ENCODE measurements around the gene PRKCA. TPM values are rescaled to one million over a fixed set of nuclear protein-coding genes. Genes with fewer than 3 reads are reported as not detected.

PRKCA gene
- total and polyA plus RNA-seq, 2 of the 13 experiments (the other 11 are each of a cell fraction or from before 2014, with no cell fraction given): 18.5 to 21.5 TPM

DNA sequence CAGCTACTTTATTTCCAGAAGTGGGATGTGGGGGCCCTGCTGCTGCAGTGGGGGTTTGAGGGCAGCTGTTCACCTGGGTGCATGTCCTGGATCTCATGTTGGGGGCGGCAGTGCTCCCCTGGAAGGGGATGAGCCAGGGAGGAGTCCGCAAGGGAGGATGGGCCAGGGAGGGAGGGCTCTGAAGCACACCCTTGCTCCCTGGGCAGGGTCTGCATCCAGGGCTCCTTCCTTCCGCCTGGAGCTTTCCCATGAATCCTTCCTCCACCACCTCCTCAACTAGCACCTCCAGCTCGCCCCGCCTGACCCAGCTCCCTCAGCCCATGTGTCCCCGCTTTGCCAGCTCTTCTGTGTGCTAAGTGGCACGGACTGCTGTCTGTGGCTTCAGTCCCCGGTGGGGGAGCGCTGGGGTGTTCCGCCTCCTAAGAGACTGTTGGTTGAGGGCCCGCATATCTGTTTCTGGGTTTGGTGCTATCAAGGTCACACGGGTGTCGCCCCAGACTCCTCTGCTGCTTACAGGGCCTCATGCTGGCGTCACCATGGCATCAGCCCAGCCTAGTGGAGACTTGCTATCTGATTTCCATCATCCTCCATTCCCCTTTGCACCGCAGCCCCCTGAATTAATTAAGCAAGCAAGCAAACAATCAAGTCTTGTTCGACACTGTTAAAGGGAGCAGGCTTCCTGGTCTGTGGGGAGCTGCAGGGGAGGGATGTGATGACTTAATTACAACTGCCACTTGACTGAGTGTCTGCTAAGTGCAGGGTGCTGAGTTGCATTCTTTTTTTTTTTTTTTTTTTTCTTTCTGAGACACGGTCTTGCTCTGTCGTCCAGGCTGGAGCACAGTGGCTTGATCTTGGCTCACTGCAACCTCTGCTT, 71.8 kb downstream of the PRKCA start:
- CTCF ChIA-PET (ENCODE audit: low intra/inter-chr PET ratio, low total read pairs): no interaction called here

More for the DNA sequence above, 71.8 kb downstream of the PRKCA start:
- Histone ChIP-seq H3K4me2 (ENCODE audit: low read depth, low read length) (no peak overlapping the region), H3K27me3 (ENCODE audit: control insufficient read depth in 1 of 2, insufficient read depth in 2 of 2, low read length in 2 of 2) (no peaks in the 10 kb centered on the region), H4K20me1 (ENCODE audit: insufficient read depth, low read length) (no peaks in the 10 kb centered on the region), H2AFZ (ENCODE audit: low read length) (no peak overlapping the region), H3K4me1 (ENCODE audit: insufficient read depth, low read length) (peaks cover 21% of the 10 kb centered on the region), H3K79me2 (ENCODE audit: insufficient read depth, low read length) (peaks cover 4% of the 10 kb centered on the region), H3K9ac (ENCODE audit: insufficient read depth, low read depth, low read length) (no peak overlapping the region), H3K9me3 (ENCODE audit: low read length) (no peaks in the 10 kb centered on the region), H3K36me3 (replicated peaks in 1 of 2; ENCODE audit: control insufficient read depth in 1 of 2, insufficient read depth in 2 of 2, low read length in 2 of 2) (no peaks in the 10 kb centered on the region; a peak in 1 of 5 replicates), H3K27ac (ENCODE audit: extremely low read length, insufficient read depth, low read length) (no peak overlapping the region), H3K4me3 (replicated peaks in 1 of 3; ENCODE audit: insufficient read depth in 1 of 3, low read depth in 2 of 3, low read length in 3 of 3) (no peak overlapping the region)
- FAIRE-seq (no peak), DNase-seq (ENCODE audit: low spot score) (no peak), ATAC-seq (no peak)
- TF ChIP-seq PLRG1 (conservative IDR thresholded peaks at IDR 0.05) (no peak), ZNF263 (CRISPR knock-in tag; IDR thresholded peaks at IDR 0.05) (peak; percentile 86)
- TF ChIP-seq, protein P1, sequence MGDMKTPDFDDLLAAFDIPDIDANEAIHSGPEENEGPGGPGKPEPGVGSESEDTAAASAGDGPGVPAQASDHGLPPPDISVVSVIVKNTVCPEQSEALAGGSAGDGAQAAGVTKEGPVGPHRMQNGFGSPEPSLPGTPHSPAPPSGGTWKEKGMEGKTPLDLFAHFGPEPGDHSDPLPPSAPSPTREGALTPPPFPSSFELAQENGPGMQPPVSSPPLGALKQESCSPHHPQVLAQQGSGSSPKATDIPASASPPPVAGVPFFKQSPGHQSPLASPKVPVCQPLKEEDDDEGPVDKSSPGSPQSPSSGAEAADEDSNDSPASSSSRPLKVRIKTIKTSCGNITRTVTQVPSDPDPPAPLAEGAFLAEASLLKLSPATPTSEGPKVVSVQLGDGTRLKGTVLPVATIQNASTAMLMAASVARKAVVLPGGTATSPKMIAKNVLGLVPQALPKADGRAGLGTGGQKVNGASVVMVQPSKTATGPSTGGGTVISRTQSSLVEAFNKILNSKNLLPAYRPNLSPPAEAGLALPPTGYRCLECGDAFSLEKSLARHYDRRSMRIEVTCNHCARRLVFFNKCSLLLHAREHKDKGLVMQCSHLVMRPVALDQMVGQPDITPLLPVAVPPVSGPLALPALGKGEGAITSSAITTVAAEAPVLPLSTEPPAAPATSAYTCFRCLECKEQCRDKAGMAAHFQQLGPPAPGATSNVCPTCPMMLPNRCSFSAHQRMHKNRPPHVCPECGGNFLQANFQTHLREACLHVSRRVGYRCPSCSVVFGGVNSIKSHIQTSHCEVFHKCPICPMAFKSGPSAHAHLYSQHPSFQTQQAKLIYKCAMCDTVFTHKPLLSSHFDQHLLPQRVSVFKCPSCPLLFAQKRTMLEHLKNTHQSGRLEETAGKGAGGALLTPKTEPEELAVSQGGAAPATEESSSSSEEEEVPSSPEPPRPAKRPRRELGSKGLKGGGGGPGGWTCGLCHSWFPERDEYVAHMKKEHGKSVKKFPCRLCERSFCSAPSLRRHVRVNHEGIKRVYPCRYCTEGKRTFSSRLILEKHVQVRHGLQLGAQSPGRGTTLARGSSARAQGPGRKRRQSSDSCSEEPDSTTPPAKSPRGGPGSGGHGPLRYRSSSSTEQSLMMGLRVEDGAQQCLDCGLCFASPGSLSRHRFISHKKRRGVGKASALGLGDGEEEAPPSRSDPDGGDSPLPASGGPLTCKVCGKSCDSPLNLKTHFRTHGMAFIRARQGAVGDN (CRISPR knock-in tag; IDR thresholded peaks at IDR 0.05): peak; percentile 25; the same call in 1 of the 2 replicates
- intact Hi-C loops (cut with micrococcal nuclease; ENCODE audit: unreplicated experiment): no loop called here
- no TSS peak for BruUV-seq (replicated peaks)
- 93% methylated on average over 18 of the region's 18 CpGs for WGBS (ENCODE audit: low lambda C conversion rate)
- POLR2A ChIA-PET: no interaction called here
- in situ Hi-C loops (cut with HindIII; ENCODE audit: extremely low pct_ligation_motif_present, low pct_unique_long_range_greater_than_20kb): no loop called here

Data from HepG2 (cell line).